ENCODE data around the gene NUDT16L1. TPM values are rescaled to one million over a fixed set of nuclear protein-coding genes. Genes with fewer than 3 reads are reported as not detected.

Gene NUDT16L1
- total and polyA plus RNA-seq, 2 of the 4 experiments (the other 2 are of a cell fraction) = 22.9 to 44.3 TPM

GRCh38 chr16:4733747-4734062 is 40.3 kb downstream of the NUDT16L1 start:
- H3K79me1 ChIP-seq (ENCODE audit: low read depth in 1 of 2, low read length in 2 of 2) = peaks cover 19 to 39% of the 10 kb centered on the region in 2 experiments
- H4K5ac ChIP-seq (ENCODE audit: low read depth, low read length) = peak overlapping the region; percentile 61; the same call in 1 of the 2 replicates
- CTCF ChIA-PET = no interaction called here
- H2AK5ac ChIP-seq (ENCODE audit: low read depth, low read length) = peak overlapping the region; percentile 33; the same call in 1 of the 2 replicates
- peak overlapping the region; percentile 98 for H3K4me2 ChIP-seq (ENCODE audit: low read depth, low read length)
- H2BK20ac ChIP-seq (ENCODE audit: low read depth, low read length) = no peak overlapping the region
- H4K8ac ChIP-seq (ENCODE audit: low read depth in 2 of 2, low read length in 2 of 2) = peak overlapping the region; percentile 84 to 90
- in situ Hi-C loops (cut with MboI; ENCODE audit: low sequenced_read_pairs) = no loop called here
- peak overlapping the region; percentile 90 for H3K9ac ChIP-seq (ENCODE audit: low read depth, low read length)
- H4K91ac ChIP-seq (ENCODE audit: insufficient read depth, low read depth, low read length) = peak overlapping the region; percentile 38; the same call in 1 of the 2 replicates
- no peak for TF ChIP-seq MXI1 (IDR thresholded peaks at IDR 0.05; ENCODE audit: borderline replicate concordance, low read depth, low read length)
- no peak for TF ChIP-seq FOS (IDR thresholded peaks at IDR 0.05; ENCODE audit: low read depth, low read length)
- TF ChIP-seq USF2 (IDR thresholded peaks at IDR 0.05; ENCODE audit: low read depth, low read length) = no peak
- no peak for TF ChIP-seq MAZ (IDR thresholded peaks at IDR 0.05; ENCODE audit: borderline replicate concordance, low read depth, low read length)
- no peak for TF ChIP-seq POLR2A (IDR thresholded peaks at IDR 0.05; ENCODE audit: low read depth, low read length)
- TF ChIP-seq CEBPB (IDR thresholded peaks at IDR 0.05; ENCODE audit: low read depth, low read length) = no peak
- H3K27ac ChIP-seq (ENCODE audit: insufficient read depth, low read length) = peak overlapping the region; percentile 70
- BruUV-seq (replicated peaks) = no TSS peak
- POLR2A ChIA-PET (ENCODE audit: unreplicated experiment) = no interaction called here
- H3K18ac ChIP-seq (ENCODE audit: low read depth, low read length) = peak overlapping the region; percentile 6; the same call in 1 of the 2 replicates
- H3K56ac ChIP-seq (ENCODE audit: extremely low read depth, insufficient read depth, low read length) = peak overlapping the region; percentile 47; the same call in 1 of the 2 replicates
- intact Hi-C loops (cut with micrococcal nuclease) = loop anchor here (2.0 kb wide), 2 partner anchors 33 to 223 kb away; partner anchors contain the start of gene ZNF500
- H3K4ac ChIP-seq (ENCODE audit: low read depth, low read length) = peak overlapping the region; percentile 42
- H2BK15ac ChIP-seq (ENCODE audit: low read depth, low read length) = no peak overlapping the region
- WGBS, 2 experiments (ENCODE audit: extremely low coverage in 2 of 2, insufficient read length in 1 of 2) = 0% methylated on average over 11 of the region's 19 CpGs; no CpG with 5 or more reads in 1 of the 2 experiments
- peaks cover 4% of the 10 kb centered on the region for H3K4me1 ChIP-seq (ENCODE audit: control insufficient read depth, insufficient read depth, low read length)
- H3K9me1 ChIP-seq (ENCODE audit: insufficient read depth, low read length) = peaks cover 4% of the 10 kb centered on the region; the same call in 1 of the 2 replicates
- dilution Hi-C loops (cut with HindIII; ENCODE audit: low sequenced_read_pairs, unreplicated experiment) = no loop called here
- H4K20me1 ChIP-seq (ENCODE audit: insufficient read depth, low read length) = peaks cover 3% of the 10 kb centered on the region; the same call in 1 of the 2 replicates
- ATAC-seq (ENCODE audit: low read depth) = peak; percentile 1
- H3K36me3 ChIP-seq (ENCODE audit: control insufficient read depth, insufficient read depth, low read length) = peaks cover 12% of the 10 kb centered on the region
- peak overlapping the region; percentile 98 for H2AFZ ChIP-seq (replicated peaks; ENCODE audit: low read length, poor library complexity)
- H2AK9ac ChIP-seq (replicated peaks; ENCODE audit: low read depth, low read length, poor library complexity) = peak overlapping the region; percentile 32
- 0 out of 2 replicates have a peak overlapping the region, but pooled peaks have one; percentile 60 for H3K14ac ChIP-seq (replicated peaks; ENCODE audit: low read depth, low read length)
- no peaks in the 10 kb centered on the region for H3K9me3 ChIP-seq (ENCODE audit: control insufficient read depth, insufficient read depth, low read length)
- peak overlapping the region; percentile 6 for H2BK5ac ChIP-seq (ENCODE audit: low read depth, low read length, poor library complexity, severe bottlenecking)
- H2BK120ac ChIP-seq (ENCODE audit: low read depth, low read length) = no peak overlapping the region
- DNase-seq = no peak
- H3K23ac ChIP-seq (ENCODE audit: low read depth, low read length) = peak overlapping the region; percentile 1; the same call in 1 of the 2 replicates
- H3K27me3 ChIP-seq (ENCODE audit: control insufficient read depth, insufficient read depth, low read length) = no peaks in the 10 kb centered on the region
- H3K4me3 ChIP-seq (ENCODE audit: insufficient read depth, low read depth, low read length) = peak overlapping the region; percentile 89
